ENCODE results near the gene IGFBP5.

IGFBP5 gene

GRCh38 chr2:216687111-216687510 lies 8.2 kb downstream of the IGFBP5 start:
- no peak for DNase-seq

- no peak for DNase-seq
Observed at GRCh38 chr2:216685327-216685875, 9.9 kb downstream of the IGFBP5 start.

GRCh38 chr2:216683846-216684245 lies 11.5 kb downstream of the IGFBP5 start:
- peak; percentile 65 for DNase-seq

- no peak for DNase-seq
Observed at GRCh38 chr2:216681683-216682082, 13.7 kb downstream of the IGFBP5 start.

- DNase-seq, result no peak
Observed at GRCh38 chr2:216680951-216681629, 14.3 kb downstream of the IGFBP5 start.

GRCh38 chr2:216679658-216680024 lies 15.7 kb downstream of the IGFBP5 start:
- no peak for DNase-seq

- DNase-seq, result no peak
Observed at GRCh38 chr2:216678813-216679657, 16.3 kb downstream of the IGFBP5 start.

GRCh38 chr2:216678098-216678465 lies 17.3 kb downstream of the IGFBP5 start:
- no peak for DNase-seq

GRCh38 chr2:216677439-216678097 lies 17.8 kb downstream of the IGFBP5 start:
- DNase-seq, result peak; percentile 1

- DNase-seq, result no peak
Observed at GRCh38 chr2:216676630-216677029, 18.7 kb downstream of the IGFBP5 start.

- DNase-seq, result no peak
Observed at GRCh38 chr2:216674376-216674775, 21.0 kb downstream of the IGFBP5 start.

- no peak for DNase-seq
Observed at GRCh38 chr2:216673609-216674008, 21.7 kb downstream of the IGFBP5 start.

GRCh38 chr2:216673021-216673420 lies 22.3 kb downstream of the IGFBP5 start:
- DNase-seq, result no peak

- no peak for DNase-seq
Observed at GRCh38 chr2:216672466-216672865, 22.9 kb downstream of the IGFBP5 start.

GRCh38 chr2:216671791-216672343 lies 23.5 kb downstream of the IGFBP5 start:
- no peak for DNase-seq

- no peak for DNase-seq
Observed at GRCh38 chr2:216671081-216671411, 24.3 kb downstream of the IGFBP5 start.

- no peak for DNase-seq
Observed at GRCh38 chr2:216670266-216671080, 24.9 kb downstream of the IGFBP5 start.

GRCh38 chr2:216666461-216667233 lies 28.7 kb downstream of the IGFBP5 start:
- peak; percentile 6 for DNase-seq

- DNase-seq, result no peak
Observed at GRCh38 chr2:216665717-216666116, 29.6 kb downstream of the IGFBP5 start.

- DNase-seq, result peak; percentile 60
Observed at GRCh38 chr2:216665242-216665641, 30.1 kb downstream of the IGFBP5 start.

- DNase-seq, result peak; percentile 87
Observed at GRCh38 chr2:216664593-216665034, 30.7 kb downstream of the IGFBP5 start.

GRCh38 chr2:216663846-216664245 lies 31.5 kb downstream of the IGFBP5 start:
- no peak for DNase-seq
